Mesodermal cell (in vitro differentiated cells): ENCODE data around the gene HOXA1.

Source experiments
- H3K27ac ChIP-seq: 2 replicates; pipeline ENCODE4 v1.7.0; 2013; ENCODE audit warnings: mild to moderate bottlenecking, low read depth, low read length, moderate library complexity; ENCODE audit not compliant: severe bottlenecking
- H3K36me3 ChIP-seq: 2 replicates; pipeline ENCODE4 v1.7.1; 2013; ENCODE audit warnings: mild to moderate bottlenecking, low read length, moderate library complexity; ENCODE audit not compliant: control insufficient read depth, insufficient read depth
- H3K4me1 ChIP-seq: one replicate; pipeline ENCODE4 v1.7.1; 2013; ENCODE audit warnings: mild to moderate bottlenecking, low read length; ENCODE audit not compliant: insufficient read depth, control insufficient read depth, poor library complexity, severe bottlenecking
- H3K4me3 ChIP-seq: 2 replicates; pipeline ENCODE4 v1.7.0; 2013; ENCODE audit warnings: low read length, control low read depth, mild to moderate bottlenecking; ENCODE audit not compliant: insufficient read depth, poor library complexity, severe bottlenecking; ENCODE audit errors: extremely low read depth
- H3K9me3 ChIP-seq: 2 replicates; pipeline ENCODE4 v1.7.1; 2013; ENCODE audit warnings: mild to moderate bottlenecking, low read length, moderate library complexity; ENCODE audit not compliant: control insufficient read depth
- WGBS, 2 experiments: methylation state at CpG; one replicate each; pipeline ENCODE4 v1.1.5; 2013; ENCODE audit warnings: missing lambda C conversion rate in 2 of 2; ENCODE audit not compliant: insufficient coverage in 2 of 2; 5-methylcytosine and 5-hydroxymethylcytosine counted together

Gene HOXA1

GRCh38 chr7:27079234-27079975 lies 16.4 kb downstream of the HOXA1 start:
- H3K27ac ChIP-seq = no peak overlapping the region
- H3K4me3 ChIP-seq = no peak overlapping the region
- H3K9me3 ChIP-seq = no peaks in the 10 kb centered on the region
- H3K4me1 ChIP-seq = no peaks in the 10 kb centered on the region
- no CpG with 5 or more reads among the region's 1 CpG for WGBS, 2 experiments
- no peaks in the 10 kb centered on the region for H3K36me3 ChIP-seq

GRCh38 chr7:27078616-27079233 lies 17.1 kb downstream of the HOXA1 start:
- Histone ChIP-seq H3K9me3 (no peaks in the 10 kb centered on the region), H3K4me3 (no peak overlapping the region), H3K27ac (no peak overlapping the region), H3K36me3 (no peaks in the 10 kb centered on the region), H3K4me1 (no peaks in the 10 kb centered on the region)
- WGBS, 2 experiments = no CpG with 5 or more reads among the region's 5 CpGs

GRCh38 chr7:27073076-27073475 lies 22.7 kb downstream of the HOXA1 start:
- Histone ChIP-seq H3K9me3 (no peaks in the 10 kb centered on the region), H3K36me3 (no peaks in the 10 kb centered on the region), H3K4me1 (no peaks in the 10 kb centered on the region), H3K4me3 (no peak overlapping the region), H3K27ac (no peak overlapping the region)

- Histone ChIP-seq H3K36me3 (no peaks in the 10 kb centered on the region), H3K9me3 (no peaks in the 10 kb centered on the region), H3K4me1 (no peaks in the 10 kb centered on the region), H3K4me3 (no peak overlapping the region), H3K27ac (no peak overlapping the region)
- WGBS, 2 experiments = 83 to 100% methylated on average over 3 to 4 of the region's 6 CpGs
Observed at GRCh38 chr7:27071622-27072390, 24.0 kb downstream of the HOXA1 start.

- no peaks in the 10 kb centered on the region for H3K9me3 ChIP-seq
- no peak overlapping the region for H3K4me3 ChIP-seq
- no peak overlapping the region for H3K27ac ChIP-seq
- H3K4me1 ChIP-seq = no peaks in the 10 kb centered on the region
- WGBS, 2 experiments = 93 to 100% methylated on average over 1 of the region's 1 CpG
- H3K36me3 ChIP-seq = no peaks in the 10 kb centered on the region
Observed at GRCh38 chr7:27068259-27068658, 27.5 kb downstream of the HOXA1 start.

GRCh38 chr7:27066148-27066547 lies 29.7 kb downstream of the HOXA1 start:
- no peaks in the 10 kb centered on the region for H3K9me3 ChIP-seq
- no peaks in the 10 kb centered on the region for H3K4me1 ChIP-seq
- H3K36me3 ChIP-seq = no peaks in the 10 kb centered on the region
- H3K27ac ChIP-seq = no peak overlapping the region
- 100% methylated on average over 1 of the region's 3 CpGs for WGBS, 2 experiments
- no peak overlapping the region for H3K4me3 ChIP-seq

GRCh38 chr7:27065709-27066108 lies 30.1 kb downstream of the HOXA1 start:
- no peak overlapping the region for H3K4me3 ChIP-seq
- WGBS, 2 experiments = 100% methylated on average over 1 of the region's 2 CpGs
- no peaks in the 10 kb centered on the region for H3K9me3 ChIP-seq
- H3K27ac ChIP-seq = no peak overlapping the region
- no peaks in the 10 kb centered on the region for H3K4me1 ChIP-seq
- no peaks in the 10 kb centered on the region for H3K36me3 ChIP-seq

- H3K4me3 ChIP-seq = no peak overlapping the region
- no peak overlapping the region for H3K27ac ChIP-seq
- H3K36me3 ChIP-seq = no peaks in the 10 kb centered on the region
- no peaks in the 10 kb centered on the region for H3K4me1 ChIP-seq
- no peaks in the 10 kb centered on the region for H3K9me3 ChIP-seq
- WGBS, 2 experiments = 93 to 100% methylated on average over 2 of the region's 2 CpGs
Observed at GRCh38 chr7:27064661-27065060, 31.1 kb downstream of the HOXA1 start.

GRCh38 chr7:27064159-27064558 lies 31.6 kb downstream of the HOXA1 start:
- Histone ChIP-seq H3K4me3 (no peak overlapping the region), H3K4me1 (no peaks in the 10 kb centered on the region), H3K36me3 (no peaks in the 10 kb centered on the region), H3K9me3 (no peaks in the 10 kb centered on the region), H3K27ac (no peak overlapping the region)
- 100% methylated on average over 1 of the region's 2 CpGs for WGBS, 2 experiments

- H3K9me3 ChIP-seq = no peaks in the 10 kb centered on the region
- no peak overlapping the region for H3K27ac ChIP-seq
- 95 to 96% methylated on average over 2 to 4 of the region's 4 CpGs for WGBS, 2 experiments
- H3K36me3 ChIP-seq = no peaks in the 10 kb centered on the region
- H3K4me3 ChIP-seq = no peak overlapping the region
- no peaks in the 10 kb centered on the region for H3K4me1 ChIP-seq
Observed at GRCh38 chr7:27062946-27063345, 32.9 kb downstream of the HOXA1 start.

- H3K9me3 ChIP-seq = no peaks in the 10 kb centered on the region
- no peaks in the 10 kb centered on the region for H3K36me3 ChIP-seq
- H3K4me3 ChIP-seq = no peak overlapping the region
- H3K27ac ChIP-seq = no peak overlapping the region
- WGBS, 2 experiments = 33 to 47% methylated on average over 3 of the region's 3 CpGs
- H3K4me1 ChIP-seq = no peaks in the 10 kb centered on the region
Observed at GRCh38 chr7:27053153-27053552, 42.6 kb downstream of the HOXA1 start.
